ENCODE data around the gene SPON1.

The SPON1 gene

DNA sequence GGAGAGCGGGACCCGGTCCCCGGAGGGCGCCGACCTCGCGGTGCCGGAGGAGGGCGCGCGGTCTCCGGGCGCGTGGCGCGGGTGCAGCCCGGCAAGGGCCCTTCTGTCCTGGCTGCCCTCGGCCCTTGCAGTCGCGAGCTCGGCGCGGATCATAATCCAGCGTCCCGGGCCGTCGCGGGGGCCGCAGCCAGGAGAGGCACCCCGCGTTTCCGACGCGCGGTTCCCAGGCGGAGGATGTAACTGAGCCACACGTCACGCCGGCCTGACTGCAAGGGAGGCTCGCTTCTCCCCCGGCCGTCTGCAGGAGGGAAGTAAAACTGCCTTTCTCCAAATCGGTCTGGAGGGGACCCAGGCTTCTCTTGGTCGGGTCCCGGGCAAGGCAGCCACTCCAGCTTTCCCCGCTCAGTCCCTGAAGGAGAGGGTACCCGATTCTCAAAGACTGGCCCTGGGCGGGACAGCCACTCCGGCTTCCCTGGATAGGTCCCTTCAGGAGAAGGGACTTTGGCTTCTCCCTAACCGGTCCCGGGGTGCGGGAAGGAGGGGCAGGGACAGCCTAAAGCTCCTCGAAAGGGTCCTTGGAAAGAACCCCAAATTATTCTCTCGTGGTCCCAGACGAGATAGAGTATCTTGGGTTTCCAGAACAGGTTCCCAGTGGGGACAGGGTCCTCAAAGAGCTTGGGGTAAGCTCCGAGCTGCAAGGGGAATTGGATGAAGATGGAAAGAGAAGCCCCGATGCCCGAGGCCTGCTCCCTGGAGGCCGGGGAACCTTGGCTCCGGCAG lies 836 bp downstream of the SPON1 start:
- no peak overlapping the region for H3K27ac ChIP-seq (ENCODE audit: insufficient read depth in 1 of 2, low read depth in 1 of 2, low read length in 2 of 2, poor library complexity in 1 of 2, severe bottlenecking in 2 of 2)
- H3K36me3 ChIP-seq (ENCODE audit: control insufficient read depth in 4 of 4, insufficient read depth in 4 of 4, low read length in 3 of 4), result no peaks in the 10 kb centered on the region
- WGBS (ENCODE audit: insufficient coverage), result under 1% methylated on average over 52 of the region's 60 CpGs
- CTCF ChIA-PET, result interaction anchor here (0.8 to 2.8 kb wide), 4 partner anchors 9 to 187 kb away, joined by 4 to 15 read pairs (median 4); no protein-coding TSS in a partner anchor
- H3K4me1 ChIP-seq (ENCODE audit: control extremely low read depth in 1 of 4, control insufficient read depth in 4 of 4, insufficient read depth in 4 of 4, low read length in 3 of 4), result peaks cover 0 to 28% (median 21%) of the 10 kb centered on the region in 4 experiments
- peaks cover 17 to 93% (median 45%) of the 10 kb centered on the region in 5 experiments for H3K27me3 ChIP-seq (replicated peaks in 2 of 5; ENCODE audit: control insufficient read depth in 4 of 5, insufficient read depth in 5 of 5, low read length in 4 of 5)
- peak overlapping the region; percentile 13 to 63 (median 50) for H3K4me3 ChIP-seq (ENCODE audit: control insufficient read depth in 1 of 7, extremely low read depth in 1 of 7, insufficient read depth in 4 of 7, low read depth in 2 of 7, low read length in 6 of 7)
- H3K9me3 ChIP-seq (ENCODE audit: control extremely low read depth in 1 of 5, control insufficient read depth in 4 of 5, insufficient read depth in 2 of 5, low read depth in 1 of 5, low read length in 4 of 5), result no peaks in the 10 kb centered on the region
- peak; percentile 48 to 76 (median 69) for DNase-seq
- POLR2A ChIA-PET, result interaction anchor here (0.6 kb wide), 1 partner anchor 23 kb away, joined by 4 read pairs; no protein-coding TSS in a partner anchor

DNA sequence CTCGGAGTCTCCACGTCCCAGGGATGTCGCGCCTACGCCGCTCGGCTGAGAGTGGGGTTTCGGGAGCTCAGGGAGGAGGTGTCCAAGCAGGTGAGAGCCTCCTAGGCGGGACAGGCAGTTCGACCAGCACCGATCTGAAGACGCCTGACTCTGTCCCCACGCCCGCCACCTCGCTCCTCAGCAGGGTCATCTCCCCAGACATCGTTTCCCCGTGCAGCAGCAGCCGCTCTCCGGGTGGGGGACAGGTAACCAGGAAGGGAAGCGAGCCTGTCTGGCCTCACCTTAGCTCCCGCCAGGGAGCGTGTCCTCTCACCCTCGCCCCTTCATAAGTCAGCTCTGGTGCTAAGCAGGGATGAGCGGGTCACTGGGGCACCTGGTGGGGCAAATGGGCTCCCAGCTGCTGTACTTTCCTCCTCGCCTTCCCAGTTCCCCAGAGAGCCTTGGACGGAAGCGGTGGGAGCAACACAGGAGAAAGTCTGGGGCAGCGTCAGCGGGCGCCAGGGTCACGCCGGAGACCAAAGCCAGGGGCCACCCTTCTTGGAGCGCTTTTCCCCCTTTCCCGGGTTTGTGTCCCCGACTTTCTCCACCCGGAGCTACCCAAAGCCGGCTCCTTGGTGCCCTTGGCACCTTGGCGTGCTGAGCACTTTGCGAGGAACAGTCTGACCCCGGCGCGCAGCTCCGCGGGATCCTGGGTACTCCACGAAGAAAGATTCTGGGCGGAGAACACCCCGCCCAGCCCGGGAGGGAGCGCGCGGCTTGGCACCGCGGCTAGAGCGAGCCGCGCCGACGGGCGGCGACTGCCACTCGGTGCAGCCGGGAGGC lies 1.6 kb downstream of the SPON1 start:
- Histone ChIP-seq H3K9me3 (ENCODE audit: control extremely low read depth in 1 of 5, control insufficient read depth in 4 of 5, insufficient read depth in 2 of 5, low read depth in 1 of 5, low read length in 4 of 5) (no peaks in the 10 kb centered on the region), H3K4me1 (ENCODE audit: control extremely low read depth in 1 of 4, control insufficient read depth in 4 of 4, insufficient read depth in 4 of 4, low read length in 3 of 4) (peaks cover 0 to 28% (median 21%) of the 10 kb centered on the region in 4 experiments), H3K4me3 (ENCODE audit: control insufficient read depth in 1 of 7, extremely low read depth in 1 of 7, insufficient read depth in 4 of 7, low read depth in 2 of 7, low read length in 6 of 7) (peak overlapping the region in 5 of 7 experiments; percentile 9 to 63 (median 44)), H3K27me3 (replicated peaks in 2 of 5; ENCODE audit: control insufficient read depth in 4 of 5, insufficient read depth in 5 of 5, low read length in 4 of 5) (peaks cover 17 to 92% (median 45%) of the 10 kb centered on the region in 5 experiments), H3K27ac (ENCODE audit: insufficient read depth in 1 of 2, low read depth in 1 of 2, low read length in 2 of 2, poor library complexity in 1 of 2, severe bottlenecking in 2 of 2) (no peak overlapping the region), H3K36me3 (ENCODE audit: control insufficient read depth in 4 of 4, insufficient read depth in 4 of 4, low read length in 3 of 4) (no peaks in the 10 kb centered on the region)
- ChIA-PET CTCF (interaction anchor here (0.8 to 2.8 kb wide), 6 partner anchors 8 to 286 kb away, joined by 3 to 15 read pairs (median 4); no protein-coding TSS in a partner anchor), POLR2A (interaction anchor here (0.6 kb wide), 1 partner anchor 24 kb away, joined by 4 read pairs; no protein-coding TSS in a partner anchor)
- peak in 1 of 3 donors; percentile 13 for DNase-seq
- WGBS (ENCODE audit: insufficient coverage), result 5% methylated on average over 42 of the region's 62 CpGs

DNA sequence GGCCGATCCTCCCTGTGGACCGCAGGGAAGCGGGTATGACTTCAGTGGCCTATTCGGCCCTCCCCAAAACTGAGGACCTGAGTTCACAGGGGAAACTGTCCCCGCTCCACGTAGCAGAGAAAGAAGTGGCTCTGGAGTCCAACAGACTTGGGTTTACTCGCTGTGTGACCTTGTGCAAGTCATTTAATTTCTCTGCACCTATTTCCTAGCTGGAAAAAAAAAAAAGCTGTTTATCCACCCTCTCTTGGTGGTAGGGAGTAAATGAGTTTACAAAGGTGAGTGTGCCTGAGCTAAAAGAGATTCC lies 2.2 kb downstream of the SPON1 start:
- POLR2A ChIA-PET, result interaction anchor here (0.6 kb wide), 1 partner anchor 15 kb away, joined by 3 read pairs; no protein-coding TSS in a partner anchor

DNA sequence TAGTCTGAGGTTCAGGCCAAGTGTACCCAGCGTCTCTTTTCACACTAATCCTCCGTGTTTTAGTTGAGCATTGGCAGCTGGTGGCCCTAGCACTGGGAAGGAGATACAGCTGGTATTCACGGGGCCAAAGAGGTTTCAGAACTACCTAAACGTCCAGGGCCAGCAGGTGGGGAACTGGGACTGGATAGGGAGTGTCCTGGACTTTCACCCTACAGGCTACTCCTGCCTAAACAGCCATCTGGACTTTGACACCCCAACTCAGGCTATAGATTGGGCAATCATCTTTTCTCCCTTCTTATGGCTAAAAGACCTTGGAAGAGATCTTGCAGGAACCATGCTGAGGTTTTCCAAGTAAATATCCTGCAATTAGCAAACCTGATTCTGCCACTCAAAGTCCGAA lies 2.8 kb downstream of the SPON1 start:
- peaks cover 17 to 83% (median 42%) of the 10 kb centered on the region in 5 experiments for H3K27me3 ChIP-seq (replicated peaks in 2 of 5; ENCODE audit: control insufficient read depth in 4 of 5, insufficient read depth in 5 of 5, low read length in 4 of 5)
- H3K9me3 ChIP-seq (ENCODE audit: control extremely low read depth in 1 of 5, control insufficient read depth in 4 of 5, insufficient read depth in 2 of 5, low read depth in 1 of 5, low read length in 4 of 5), result no peaks in the 10 kb centered on the region
- no peak overlapping the region for H3K4me3 ChIP-seq (ENCODE audit: control insufficient read depth in 1 of 7, extremely low read depth in 1 of 7, insufficient read depth in 4 of 7, low read depth in 2 of 7, low read length in 6 of 7)
- DNase-seq, result no peak
- H3K4me1 ChIP-seq (ENCODE audit: control extremely low read depth in 1 of 4, control insufficient read depth in 4 of 4, insufficient read depth in 4 of 4, low read length in 3 of 4), result peaks cover 0 to 28% (median 21%) of the 10 kb centered on the region in 4 experiments
- ChIA-PET POLR2A (interaction anchor here (0.6 kb wide), 1 partner anchor 16 kb away, joined by 3 read pairs; no protein-coding TSS in a partner anchor), CTCF (interaction anchor here (0.6 to 1.2 kb wide), 4 partner anchors 8 to 283 kb away, joined by 3 to 4 read pairs (median 3); no protein-coding TSS in a partner anchor)
- H3K27ac ChIP-seq (ENCODE audit: insufficient read depth in 1 of 2, low read depth in 1 of 2, low read length in 2 of 2, poor library complexity in 1 of 2, severe bottlenecking in 2 of 2), result no peak overlapping the region
- 79% methylated on average over 4 of the region's 5 CpGs for WGBS (ENCODE audit: insufficient coverage)
- no peaks in the 10 kb centered on the region for H3K36me3 ChIP-seq (ENCODE audit: control insufficient read depth in 4 of 4, insufficient read depth in 4 of 4, low read length in 3 of 4)

More for the DNA sequence above, 2.2 kb downstream of the SPON1 start:
- H3K27ac ChIP-seq (ENCODE audit: insufficient read depth in 1 of 2, low read depth in 1 of 2, low read length in 2 of 2, poor library complexity in 1 of 2, severe bottlenecking in 2 of 2), result no peak overlapping the region
- no peaks in the 10 kb centered on the region for H3K9me3 ChIP-seq (ENCODE audit: control extremely low read depth in 1 of 5, control insufficient read depth in 4 of 5, insufficient read depth in 2 of 5, low read depth in 1 of 5, low read length in 4 of 5)
- H3K4me1 ChIP-seq (ENCODE audit: control extremely low read depth in 1 of 4, control insufficient read depth in 4 of 4, insufficient read depth in 4 of 4, low read length in 3 of 4), result peaks cover 0 to 28% (median 21%) of the 10 kb centered on the region in 4 experiments
- CTCF ChIA-PET, result interaction anchor here (0.6 to 2.8 kb wide), 6 partner anchors 8 to 286 kb away, joined by 3 to 15 read pairs (median 4); no protein-coding TSS in a partner anchor
- no peak for DNase-seq
- H3K27me3 ChIP-seq (replicated peaks in 2 of 5; ENCODE audit: control insufficient read depth in 4 of 5, insufficient read depth in 5 of 5, low read length in 4 of 5), result peaks cover 17 to 88% (median 43%) of the 10 kb centered on the region in 5 experiments
- 19% methylated on average over 3 of the region's 7 CpGs for WGBS (ENCODE audit: insufficient coverage)
- peak overlapping the region in 2 of 7 experiments; percentile 53 to 63 for H3K4me3 ChIP-seq (ENCODE audit: control insufficient read depth in 1 of 7, extremely low read depth in 1 of 7, insufficient read depth in 4 of 7, low read depth in 2 of 7, low read length in 6 of 7)
- no peaks in the 10 kb centered on the region for H3K36me3 ChIP-seq (ENCODE audit: control insufficient read depth in 4 of 4, insufficient read depth in 4 of 4, low read length in 3 of 4)

DNA sequence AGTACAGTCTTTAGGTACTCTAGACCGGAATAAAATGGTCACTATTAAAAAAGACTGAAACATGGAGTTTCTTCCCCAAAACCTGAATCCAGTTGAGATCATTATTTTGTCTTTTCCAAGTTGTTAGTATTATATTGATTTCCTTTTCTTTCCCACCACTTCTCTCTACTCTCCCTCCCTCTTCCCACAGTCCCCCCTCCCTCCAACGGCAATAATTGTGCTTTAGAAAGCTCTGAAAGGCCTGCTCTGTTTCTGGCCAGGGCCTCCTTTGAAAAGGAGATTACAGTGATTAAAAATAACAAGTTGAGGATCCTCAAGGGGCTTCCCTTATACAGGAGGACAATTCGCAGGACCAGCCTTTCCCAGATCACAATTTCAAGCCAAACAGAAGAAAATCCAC lies 3.5 kb downstream of the SPON1 start:
- Histone ChIP-seq H3K4me1 (ENCODE audit: control extremely low read depth in 1 of 4, control insufficient read depth in 4 of 4, insufficient read depth in 4 of 4, low read length in 3 of 4) (peaks cover 0 to 28% (median 21%) of the 10 kb centered on the region in 4 experiments), H3K27me3 (replicated peaks in 2 of 5; ENCODE audit: control insufficient read depth in 4 of 5, insufficient read depth in 5 of 5, low read length in 4 of 5) (peaks cover 17 to 77% (median 39%) of the 10 kb centered on the region in 5 experiments), H3K36me3 (ENCODE audit: control insufficient read depth in 4 of 4, insufficient read depth in 4 of 4, low read length in 3 of 4) (no peaks in the 10 kb centered on the region), H3K9me3 (ENCODE audit: control extremely low read depth in 1 of 5, control insufficient read depth in 4 of 5, insufficient read depth in 2 of 5, low read depth in 1 of 5, low read length in 4 of 5) (no peaks in the 10 kb centered on the region), H3K4me3 (ENCODE audit: control insufficient read depth in 1 of 7, extremely low read depth in 1 of 7, insufficient read depth in 4 of 7, low read depth in 2 of 7, low read length in 6 of 7) (no peak overlapping the region), H3K27ac (ENCODE audit: insufficient read depth in 1 of 2, low read depth in 1 of 2, low read length in 2 of 2, poor library complexity in 1 of 2, severe bottlenecking in 2 of 2) (no peak overlapping the region)
- ChIA-PET CTCF (interaction anchor here (1.2 kb wide), 1 partner anchor 282 kb away, joined by 3 read pairs; no protein-coding TSS in a partner anchor), POLR2A (no interaction called here)
- WGBS (ENCODE audit: insufficient coverage), result 91% methylated on average over 1 of the region's 3 CpGs
- no peak for DNase-seq

DNA sequence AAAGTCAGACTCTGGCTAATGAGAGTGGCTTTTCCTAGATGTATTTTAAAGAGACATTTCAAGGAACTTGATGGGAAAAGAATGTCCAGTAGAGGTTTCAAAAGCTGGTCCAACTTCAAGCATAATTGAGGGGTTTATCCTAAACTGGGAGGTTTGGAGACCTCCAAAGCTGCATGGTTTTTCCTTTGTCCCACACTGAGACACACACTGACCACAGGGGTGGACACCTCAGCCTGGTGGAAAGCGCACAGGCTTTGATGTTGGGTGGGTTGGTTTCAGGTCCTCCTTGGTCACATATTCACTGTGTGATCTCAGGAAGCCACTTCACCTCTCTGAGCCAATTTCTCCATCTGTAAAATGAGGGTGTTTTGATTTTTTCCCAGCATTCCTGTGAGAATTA lies 4.0 kb downstream of the SPON1 start:
- ChIA-PET POLR2A (interaction anchor here (1.1 kb wide), 1 partner anchor 22 kb away, joined by 3 read pairs; no protein-coding TSS in a partner anchor), CTCF (no interaction called here)
- no peaks in the 10 kb centered on the region for H3K36me3 ChIP-seq (ENCODE audit: control insufficient read depth in 4 of 4, insufficient read depth in 4 of 4, low read length in 3 of 4)
- no CpG with 5 or more reads among the region's 1 CpG for WGBS (ENCODE audit: insufficient coverage)
- H3K4me1 ChIP-seq (ENCODE audit: control extremely low read depth in 1 of 4, control insufficient read depth in 4 of 4, insufficient read depth in 4 of 4, low read length in 3 of 4), result peaks cover 0 to 28% (median 21%) of the 10 kb centered on the region in 4 experiments
- no peak overlapping the region for H3K27ac ChIP-seq (ENCODE audit: insufficient read depth in 1 of 2, low read depth in 1 of 2, low read length in 2 of 2, poor library complexity in 1 of 2, severe bottlenecking in 2 of 2)
- H3K27me3 ChIP-seq (replicated peaks in 2 of 5; ENCODE audit: control insufficient read depth in 4 of 5, insufficient read depth in 5 of 5, low read length in 4 of 5), result peaks cover 17 to 72% (median 36%) of the 10 kb centered on the region in 5 experiments
- DNase-seq, result no peak
- no peaks in the 10 kb centered on the region for H3K9me3 ChIP-seq (ENCODE audit: control extremely low read depth in 1 of 5, control insufficient read depth in 4 of 5, insufficient read depth in 2 of 5, low read depth in 1 of 5, low read length in 4 of 5)
- no peak overlapping the region for H3K4me3 ChIP-seq (ENCODE audit: control insufficient read depth in 1 of 7, extremely low read depth in 1 of 7, insufficient read depth in 4 of 7, low read depth in 2 of 7, low read length in 6 of 7)
